Aorta (tissue), 5 donors: ENCODE results near the gene HAUS5. TPM values are rescaled to one million over a fixed set of nuclear protein-coding genes. Genes with fewer than 3 reads are reported as not detected.
A peak's percentile ranks its signal among the peaks of the same experiment; 100 is the strongest.
"Not testable (repeated sequence)": the region's sequence is repeated elsewhere in the genome, so short reads cannot be mapped to it uniquely, and the experiment has no call there.

Experiments used
- ATAC-seq: fragments of 200-7000 bp; cut with Tn5 transposase; one replicate; pipeline ENCODE4 v1.9.1; 2022; ENCODE audit warnings: moderate library complexity; ENCODE audit not compliant: low FRiP score
- DNase-seq, 2 donors: peaks; one replicate each; pipeline ENCODE4 v3.0.0-alpha.2; 2020
- H3K27ac ChIP-seq, 2 donors: one replicate each; pipeline ENCODE4 v1.5.1; 2013; ENCODE audit warnings: low read length in 2 of 2, mild to moderate bottlenecking in 2 of 2, moderate library complexity in 2 of 2, control low read depth in 1 of 2, inconsistent platforms in 1 of 2, low read depth in 1 of 2
- H3K27me3 ChIP-seq, 2 donors: one replicate each; pipeline ENCODE4 v1.6.1; 2013; ENCODE audit warnings: control low read depth in 1 of 2, low read length in 1 of 2, mild to moderate bottlenecking in 1 of 2, moderate library complexity in 1 of 2; ENCODE audit not compliant: insufficient read depth in 2 of 2, control insufficient read depth in 1 of 2
- H3K36me3 ChIP-seq, 2 donors: one replicate each; pipeline ENCODE4 v1.6.1; 2013; ENCODE audit warnings: control low read depth in 1 of 2, low read length in 1 of 2, mild to moderate bottlenecking in 1 of 2; ENCODE audit not compliant: insufficient read depth in 2 of 2, control insufficient read depth in 1 of 2
- H3K4me1 ChIP-seq, 2 donors: one replicate each; pipeline ENCODE4 v1.6.1; 2013; ENCODE audit warnings: low read length in 2 of 2, control low read depth in 1 of 2, mild to moderate bottlenecking in 1 of 2, moderate library complexity in 1 of 2; ENCODE audit not compliant: insufficient read depth in 2 of 2, control insufficient read depth in 1 of 2
- H3K4me3 ChIP-seq, 2 donors: one replicate each; pipeline ENCODE4 v1.5.1; 2013; ENCODE audit warnings: low read length in 2 of 2, control low read depth in 1 of 2, mild to moderate bottlenecking in 1 of 2
- H3K9me3 ChIP-seq: one replicate; pipeline ENCODE4 v1.6.1; 2013; ENCODE audit warnings: mild to moderate bottlenecking, low read length; ENCODE audit not compliant: control insufficient read depth
- WGBS, 2 donors: extraction: QIAGEN DNeasy Blood & Tissue Kit; methylation state at CpG; one replicate each; pipeline ENCODE4 v1.1.7; 2013; 5-methylcytosine and 5-hydroxymethylcytosine counted together
- intact Hi-C, 2 donors: fragments of 100-400 bp; cut with DNase I; formaldehyde crosslinking; loops; one replicate each; pipeline versions ENCODE4 v1.14.2 to v1.15.0; 2022
- polyA plus RNA-seq, 2 donors: library from polyadenylated mRNA; stranded (reverse); fragments of 200-250 nt; gene quantifications; one replicate each; pipeline ENCODE4 v1.2.3, GENCODE V29; 2013
- total RNA-seq, 2 donors: library from RNA; stranded (reverse); fragmentation: NEBNext Ultra II Directional; extraction: Animal tissue kit (Norgen Biotek cat#: 25700); gene quantifications; one replicate each; pipeline ENCODE4 v1.2.1, GENCODE V29; 2021
- donor health status: healthy with polysubstance abuse.
- donor health status: Bipolar disorder and iron deficiency.
- donor health status: DM: no; HTN: no; CAD: no.
- donor health status: DM: no; HTN: no; CAD: no.
- donor health status: DM: yes; HTN: yes; CAD: no.

HAUS5 gene
- total and polyA plus RNA-seq, 4 donors: 2.9 to 17.5 (median 7.9) TPM

DNA sequence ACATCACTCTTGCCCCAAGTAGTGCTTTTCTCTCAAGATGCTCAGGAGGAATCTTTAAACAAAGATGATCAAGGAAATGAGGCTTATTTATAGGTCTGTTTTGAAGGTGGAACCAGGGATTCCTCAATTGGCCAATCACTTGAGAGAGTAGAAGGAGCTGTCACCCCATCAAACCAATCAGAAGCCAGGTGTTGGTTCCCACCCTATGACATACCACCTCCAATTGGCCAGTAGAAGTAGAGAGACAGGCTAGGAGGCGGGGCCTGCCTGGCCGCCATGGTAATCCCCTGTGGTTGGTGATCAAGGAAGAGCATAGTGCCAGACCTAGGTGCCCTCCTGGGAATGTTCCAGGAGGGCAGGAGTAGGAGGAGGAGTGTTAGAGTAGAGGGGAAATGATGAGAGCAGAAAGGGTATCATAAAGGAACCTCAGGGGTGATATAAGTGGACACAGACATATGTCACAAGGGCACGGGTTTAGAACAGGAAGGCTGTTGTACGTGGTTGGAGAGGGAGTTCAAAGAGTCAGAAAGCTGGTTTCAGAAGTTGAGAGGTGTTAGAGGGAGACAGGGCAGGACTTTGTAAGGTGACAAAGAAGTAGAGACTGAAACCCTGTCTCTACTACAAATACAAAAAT lies 16.1 kb upstream of the HAUS5 start:
- 63 to 72% methylated on average over 4 of the region's 4 CpGs for whole genome bisulfite sequencing, 2 donors
- intact Hi-C loops: no loop called here

DNA sequence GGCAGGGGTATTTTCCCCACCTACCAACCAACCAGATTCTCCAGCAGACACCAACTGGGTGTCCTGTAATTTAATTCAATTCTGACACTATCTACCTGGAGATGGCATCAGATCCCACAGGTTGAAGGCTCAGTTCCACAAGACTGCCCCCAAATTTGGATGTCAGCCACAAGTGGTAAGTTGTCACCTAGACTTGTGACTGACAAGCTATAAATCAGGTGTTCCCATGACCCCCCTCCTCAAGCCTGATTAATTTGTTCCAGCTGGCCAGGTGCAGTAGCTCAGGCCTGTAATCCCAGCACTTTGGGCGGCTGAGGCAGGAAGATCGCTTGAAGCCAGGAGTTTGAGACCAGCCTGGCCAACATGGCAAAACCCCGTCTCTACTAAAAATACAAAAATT lies 10.6 kb upstream of the HAUS5 start:
- intact Hi-C loops: no loop called here
- Histone ChIP-seq H3K4me3 (no peak overlapping the region), H3K27me3 (no peaks in the 10 kb centered on the region), H3K4me1 (no peaks in the 10 kb centered on the region), H3K36me3 (no peaks in the 10 kb centered on the region), H3K27ac (no peak overlapping the region), H3K9me3 (no peaks in the 10 kb centered on the region)
- ATAC-seq (no peak), DNase-seq (peak in 1 of 2 donors; percentile 10)
- 88 to 96% methylated on average over 3 of the region's 3 CpGs for WGBS, 2 donors

More for the DNA sequence above, 16.1 kb upstream of the HAUS5 start:
- Histone ChIP-seq H3K27ac (no peak overlapping the region), H3K27me3 (no peaks in the 10 kb centered on the region), H3K9me3 (no peaks in the 10 kb centered on the region), H3K4me3 (no peak overlapping the region), H3K36me3 (no peaks in the 10 kb centered on the region), H3K4me1 (no peaks in the 10 kb centered on the region)
- ATAC-seq (no peak), DNase-seq (peak in 1 of 2 donors; percentile 8)

- WGBS, 2 donors: 83 to 86% methylated on average over 4 of the region's 4 CpGs
- H3K27ac ChIP-seq, H3K9me3 ChIP-seq, ATAC-seq, H3K4me1 ChIP-seq, H3K36me3 ChIP-seq, H3K27me3 ChIP-seq, intact Hi-C loops, H3K4me3 ChIP-seq: not testable (repeated sequence)
- peak in 1 of 2 donors; percentile 45 for DNase-seq
Measured at GRCh38 chr19:35604436-35604835, 8.1 kb upstream of the HAUS5 start.

GRCh38 chr19:35607170-35607569 lies 5.4 kb upstream of the HAUS5 start:
- H3K27ac ChIP-seq, intact Hi-C loops, H3K9me3 ChIP-seq, H3K4me1 ChIP-seq, ATAC-seq, H3K27me3 ChIP-seq, H3K4me3 ChIP-seq, H3K36me3 ChIP-seq, DNase-seq: not testable (repeated sequence)
- 88 to 91% methylated on average over 8 of the region's 8 CpGs for WGBS, 2 donors

- Histone ChIP-seq H3K27ac (no peak overlapping the region), H3K36me3 (no peaks in the 10 kb centered on the region), H3K9me3 (peaks cover 2% of the 10 kb centered on the region), H3K4me3 (no peak overlapping the region), H3K27me3 (no peaks in the 10 kb centered on the region), H3K4me1 (no peaks in the 10 kb centered on the region)
- intact Hi-C loops: no loop called here
- DNase-seq (no peak), ATAC-seq (no peak)
- 81 to 82% methylated on average over 3 of the region's 3 CpGs for WGBS, 2 donors
Measured at GRCh38 chr19:35607661-35608060, 4.9 kb upstream of the HAUS5 start.

DNA sequence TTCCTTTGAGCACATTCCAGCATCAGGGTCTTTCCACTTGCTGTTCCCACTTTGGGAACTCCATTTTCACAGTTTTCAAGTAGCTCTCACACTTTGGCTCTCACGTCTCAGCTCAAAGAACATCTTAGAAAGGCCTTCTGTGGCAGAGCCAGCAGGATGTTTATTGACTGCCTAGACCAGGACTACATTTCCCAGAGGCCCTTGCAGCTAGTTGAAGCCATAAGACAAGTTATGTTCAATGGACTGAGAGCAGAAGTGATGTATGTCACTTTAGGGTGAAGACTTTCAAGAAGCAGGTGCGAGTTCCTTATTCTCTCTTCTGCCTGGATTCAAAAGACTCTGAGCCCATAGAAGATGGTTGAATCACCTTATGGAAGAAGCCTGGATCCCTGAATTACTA lies 4.3 kb upstream of the HAUS5 start:
- no peaks in the 10 kb centered on the region for H3K4me1 ChIP-seq
- H3K27ac ChIP-seq: no peak overlapping the region
- intact Hi-C loops: no loop called here
- ATAC-seq (no peak), DNase-seq (no peak)
- no peaks in the 10 kb centered on the region for H3K27me3 ChIP-seq
- peaks cover 2% of the 10 kb centered on the region for H3K9me3 ChIP-seq
- no peaks in the 10 kb centered on the region for H3K36me3 ChIP-seq
- 71 to 81% methylated on average over 2 of the region's 2 CpGs for WGBS, 2 donors
- no peak overlapping the region for H3K4me3 ChIP-seq

DNA sequence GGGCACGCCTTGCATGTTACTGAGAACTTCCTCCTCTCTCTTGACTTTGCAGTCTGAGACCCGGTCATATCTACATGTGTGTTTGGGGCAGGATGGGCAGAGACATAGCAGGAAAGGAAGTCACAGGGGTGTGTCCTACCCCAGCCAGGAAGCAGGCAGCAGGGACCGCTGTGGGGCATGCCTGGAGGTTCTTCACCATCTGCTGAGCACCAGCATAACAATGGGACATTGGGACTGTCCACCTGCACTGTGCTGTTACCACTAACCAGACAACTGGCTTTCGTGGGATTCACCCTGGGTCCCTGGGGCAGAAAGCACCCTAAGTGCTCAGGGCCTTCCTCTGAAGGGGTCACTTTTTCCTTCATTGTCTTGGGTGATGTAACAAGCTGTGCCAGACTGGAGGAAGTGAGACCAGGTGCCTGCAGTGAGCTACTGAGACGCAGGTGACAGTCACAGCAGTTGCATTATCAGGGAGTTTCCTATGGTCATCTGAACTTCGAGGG lies 2.6 kb upstream of the HAUS5 start:
- WGBS, 2 donors: 72 to 75% methylated on average over 6 of the region's 6 CpGs
- intact Hi-C loops: loop anchor here (5.0 kb wide), 2 partner anchors 63 to 103 kb away; partner anchors contain the start of gene TMEM147 (in 2 of the 2)
- no peak overlapping the region for H3K27ac ChIP-seq
- no peaks in the 10 kb centered on the region for H3K27me3 ChIP-seq
- H3K9me3 ChIP-seq: peaks cover 2% of the 10 kb centered on the region
- no peaks in the 10 kb centered on the region for H3K4me1 ChIP-seq
- no peak overlapping the region for H3K4me3 ChIP-seq
- ATAC-seq (no peak), DNase-seq (no peak)
- no peaks in the 10 kb centered on the region for H3K36me3 ChIP-seq

- intact Hi-C loops: loop anchor here (5.0 kb wide), 2 partner anchors 65 to 105 kb away; partner anchors contain the start of gene TMEM147 (in 2 of the 2)
- WGBS, 2 donors: 31 to 44% methylated on average over 9 of the region's 9 CpGs
- Histone ChIP-seq H3K9me3 (peaks cover 2% of the 10 kb centered on the region), H3K4me1 (no peaks in the 10 kb centered on the region), H3K27me3 (no peaks in the 10 kb centered on the region), H3K4me3 (peak overlapping the region in 1 of 2 donors; percentile 14), H3K27ac (no peak overlapping the region), H3K36me3 (no peaks in the 10 kb centered on the region)
- ATAC-seq (no peak), DNase-seq (no peak)
Measured at GRCh38 chr19:35612224-35612558, 344 bp upstream of the HAUS5 start.

GRCh38 chr19:35613574-35613973 lies 1.0 kb downstream of the HAUS5 start:
- Histone ChIP-seq H3K4me1 (no peaks in the 10 kb centered on the region), H3K4me3 (no peak overlapping the region), H3K27me3 (no peaks in the 10 kb centered on the region), H3K9me3 (no peaks in the 10 kb centered on the region), H3K27ac (no peak overlapping the region), H3K36me3 (no peaks in the 10 kb centered on the region)
- 86 to 89% methylated on average over 1 of the region's 1 CpG for WGBS, 2 donors
- ATAC-seq: no peak
- intact Hi-C loops: loop anchor here (5.0 kb wide), 2 partner anchors 66 to 106 kb away; partner anchors contain the start of gene TMEM147 (in 2 of the 2)
- no peak for DNase-seq
